Measurements from ENCODE around the gene GCH1.

DNA sequence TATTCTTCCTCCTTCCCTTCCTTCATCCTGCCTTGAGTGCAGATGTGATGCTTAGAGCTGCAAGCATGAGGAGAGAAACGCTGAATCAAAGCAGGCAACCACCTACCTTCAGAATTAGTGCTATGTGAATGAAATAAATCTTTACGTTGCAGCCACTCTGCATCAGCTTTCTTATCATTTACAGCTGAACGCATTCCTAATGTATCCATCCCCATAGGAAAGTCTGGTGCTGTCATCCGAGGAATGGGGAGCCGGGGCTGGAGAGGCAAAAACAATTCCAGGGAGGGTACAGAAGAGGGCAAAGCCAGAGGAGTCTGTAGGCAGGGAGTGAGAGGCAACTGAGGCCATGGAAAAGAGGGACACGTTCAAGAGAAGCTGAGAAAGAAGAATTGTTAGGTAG lies 90.0 kb downstream of the GCH1 start:
- TF ChIP-seq SUZ12 (IDR thresholded peaks at IDR 0.05) (no peak), NFRKB (IDR thresholded peaks at IDR 0.05) (no peak), BHLHE40 (IDR thresholded peaks at IDR 0.05; ENCODE audit: borderline replicate concordance) (no peak), FOXK2 (IDR thresholded peaks at IDR 0.05) (no peak), FOXM1 (IDR thresholded peaks at IDR 0.05; ENCODE audit: borderline replicate concordance) (no peak), ZNF384 (IDR thresholded peaks at IDR 0.05) (no peak), ELF4 (IDR thresholded peaks at IDR 0.05) (no peak), FOXA1 (IDR thresholded peaks at IDR 0.05) (no peak), SP1 (IDR thresholded peaks at IDR 0.05) (no peak)
